ENCODE measurements around the gene TOB2. TPM values are rescaled to one million over a fixed set of nuclear protein-coding genes. Genes with fewer than 3 reads are reported as not detected.
"Not testable (repeated sequence)": the region's sequence is repeated elsewhere in the genome, so short reads cannot be mapped to it uniquely, and the experiment has no call there.

Gene TOB2
- total and polyA plus RNA-seq, 11 donors = 29.0 to 74.5 (median 44.9) TPM

DNA sequence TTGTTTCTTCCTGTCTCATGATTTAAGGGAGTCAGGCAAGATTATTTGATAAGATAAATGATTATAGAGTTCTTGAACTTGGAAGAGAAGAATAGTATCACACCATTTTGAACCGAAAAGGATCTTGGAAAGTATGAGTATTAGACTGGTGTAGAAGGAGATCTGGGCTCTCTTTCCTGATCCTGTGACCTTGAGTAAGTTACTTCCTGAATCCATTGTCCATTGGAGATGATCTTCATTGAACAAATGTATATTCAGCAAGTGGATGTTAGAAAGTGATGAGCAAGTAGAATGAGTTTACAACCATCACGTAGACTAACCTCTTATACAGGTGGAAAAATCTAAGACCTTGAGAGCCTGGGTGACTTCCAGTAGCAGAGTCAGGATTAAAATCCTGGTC lies 24.3 kb upstream of the TOB2 start:
- ATAC-seq (no peak), DNase-seq (no peak)
- peak overlapping the region in 8 of 12 donors; percentile 71 to 99 (median 82) for H3K4me3 ChIP-seq
- intact Hi-C loops (cut with DNase I) = loop anchor here in 7 of 10 donors (5.0 kb wide), 3 partner anchors 36 to 46 kb away; no protein-coding TSS in a partner anchor
- peak overlapping the region; percentile 31 to 99 (median 97) for H3K27ac ChIP-seq
- WGBS, 4 donors = 46 to 56% (median 51%) methylated on average over 2 of the region's 2 CpGs
- H3K36me3 ChIP-seq = peaks cover 0 to 44% (median 19%) of the 10 kb centered on the region in 9 donors
- peaks cover 0 to 71% (median 42%) of the 10 kb centered on the region in 12 donors for H3K4me1 ChIP-seq
- no peaks in the 10 kb centered on the region for H3K27me3 ChIP-seq
- TF ChIP-seq POLR2A (IDR thresholded peaks at IDR 0.05) = no peak
- no peaks in the 10 kb centered on the region for H3K9me3 ChIP-seq

GRCh38 chr22:41469218-41469851 lies 22.7 kb upstream of the TOB2 start:
- ATAC-seq (peak in 3 of 4 donors; percentile 38 to 52 (median 45)), DNase-seq (peak in 3 of 5 donors; percentile 44 to 70 (median 51))
- Histone ChIP-seq H3K9me3 (no peaks in the 10 kb centered on the region), H3K36me3 (peaks cover 0 to 59% (median 34%) of the 10 kb centered on the region in 9 donors), H3K4me1 (peaks cover 0 to 59% (median 37%) of the 10 kb centered on the region in 12 donors), H3K4me3 (peak overlapping the region; percentile 71 to 100 (median 95)), H3K27ac (peak overlapping the region; percentile 91 to 99 (median 97)), H3K27me3 (no peaks in the 10 kb centered on the region)
- intact Hi-C loops (cut with DNase I) = loop anchor here in 4 of 10 donors (1.0 to 5.0 kb wide), 4 partner anchors 21 to 67 kb away; partner anchors contain the start of gene TOB2 (in 1 of the 4)
- WGBS, 4 donors = 1 to 4% (median 2%) methylated on average over 7 to 30 of the region's 30 CpGs
- TF ChIP-seq POLR2A (IDR thresholded peaks at IDR 0.05) = no peak
- TF ChIP-seq CTCF (IDR thresholded peaks at IDR 0.05) = peak in 1 of 12 donors; percentile 34

GRCh38 chr22:41468381-41469217 lies 22.0 kb upstream of the TOB2 start, which contains the start of the genes ACO2 and PHF5A:
TSS of gene ACO2 (plus strand) at chr22:41469117. CDS start at chr22:41469147, 30 bp downstream.
TSS of gene PHF5A (minus strand) at chr22:41468692. CDS start at chr22:41468653, 39 bp downstream.
- H3K36me3 ChIP-seq = peaks cover 0 to 66% (median 42%) of the 10 kb centered on the region in 9 donors
- peaks cover 0 to 53% (median 34%) of the 10 kb centered on the region in 12 donors for H3K4me1 ChIP-seq
- 0 to 1% (median 0%) methylated on average over 27 to 51 of the region's 51 CpGs for WGBS, 4 donors
- TF ChIP-seq CTCF (IDR thresholded peaks at IDR 0.05) (no peak), POLR2A (IDR thresholded peaks at IDR 0.05) (peak; percentile 58 to 77)
- intact Hi-C loops (cut with DNase I) = loop anchor here in 5 of 10 donors (1.0 to 5.0 kb wide), 4 partner anchors 20 to 66 kb away; partner anchors contain the start of gene TOB2 (in 1 of the 5)
- ATAC-seq = peak; percentile 95 to 97 (median 97)
- H3K4me3 ChIP-seq = peak within 1 kb of the TSS; percentile 71 to 100 (median 95)
- H3K27me3 ChIP-seq = no peaks in the 10 kb centered on the region
- H3K27ac ChIP-seq = peak within 1 kb of the TSS; percentile 91 to 99 (median 97)
- DNase-seq = peak; percentile 97 to 99 (median 98)
- no peaks in the 10 kb centered on the region for H3K9me3 ChIP-seq

DNA sequence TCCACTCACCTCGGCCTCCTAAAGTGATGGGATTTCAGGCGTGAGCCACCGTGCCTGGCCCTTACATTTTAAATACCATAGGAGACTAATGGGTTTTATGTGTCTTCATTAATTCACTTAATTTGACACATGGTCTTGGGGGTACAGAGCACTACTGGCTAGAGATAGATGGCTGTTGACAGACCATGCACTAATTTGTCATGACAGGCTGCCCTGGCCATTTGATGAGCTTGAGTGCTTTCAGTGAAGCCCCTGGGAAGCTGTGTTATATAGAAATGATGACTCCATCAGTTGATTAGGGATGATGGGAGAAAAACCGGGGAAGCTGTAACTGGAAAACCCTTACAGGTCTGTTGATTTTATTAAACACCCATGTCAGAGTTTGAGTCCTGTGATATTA lies 15.3 kb upstream of the TOB2 start:
- Histone ChIP-seq H3K27me3 (no peaks in the 10 kb centered on the region), H3K9me3 (no peaks in the 10 kb centered on the region), H3K36me3 (peaks cover 0 to 97% (median 84%) of the 10 kb centered on the region in 9 donors), H3K27ac (no peak overlapping the region), H3K4me1 (peaks cover 0 to 7% (median 0%) of the 10 kb centered on the region in 12 donors), H3K4me3 (no peak overlapping the region)
- TF ChIP-seq CTCF (IDR thresholded peaks at IDR 0.05) (no peak), POLR2A (IDR thresholded peaks at IDR 0.05) (no peak)
- intact Hi-C loops (cut with DNase I) = no loop called here
- no peak for ATAC-seq
- no peak for DNase-seq
- WGBS, 4 donors = 87 to 95% (median 92%) methylated on average over 4 of the region's 4 CpGs

DNA sequence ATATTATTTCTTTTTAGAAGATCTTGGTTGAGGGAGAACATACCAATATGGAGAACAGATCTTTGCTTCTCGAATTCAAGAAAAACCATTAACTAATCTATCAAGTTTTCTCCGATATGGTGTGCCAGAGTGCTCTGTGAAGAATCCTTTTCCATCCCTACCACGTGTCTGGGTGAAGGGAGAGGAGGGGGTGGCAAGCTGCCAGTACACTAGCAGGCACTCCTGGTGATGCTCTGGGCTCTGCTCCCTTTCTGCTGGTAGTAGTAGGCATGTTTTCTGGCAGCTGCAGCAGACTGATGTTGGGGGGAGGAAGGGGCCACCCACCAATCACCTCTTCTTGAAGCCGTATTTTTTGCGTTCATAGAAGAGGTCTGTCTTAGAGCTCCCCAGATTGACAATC lies 13.5 kb upstream of the TOB2 start:
- intact Hi-C loops (cut with DNase I); H3K4me1 ChIP-seq; H3K9me3 ChIP-seq; H3K27me3 ChIP-seq; H3K4me3 ChIP-seq: not testable (repeated sequence)
- ATAC-seq (peak in 3 of 4 donors; percentile 66 to 89 (median 84)), DNase-seq (peak in 4 of 5 donors; percentile 57 to 83 (median 72))
- WGBS, 4 donors = 36 to 59% (median 52%) methylated on average over 5 of the region's 5 CpGs
- H3K27ac ChIP-seq = peak overlapping the region in 2 of 12 donors; percentile 28 to 39
- peaks cover 0 to 78% (median 66%) of the 10 kb centered on the region in 9 donors for H3K36me3 ChIP-seq
